ENCODE measurements around the gene GRK5.

Gene GRK5

DNA sequence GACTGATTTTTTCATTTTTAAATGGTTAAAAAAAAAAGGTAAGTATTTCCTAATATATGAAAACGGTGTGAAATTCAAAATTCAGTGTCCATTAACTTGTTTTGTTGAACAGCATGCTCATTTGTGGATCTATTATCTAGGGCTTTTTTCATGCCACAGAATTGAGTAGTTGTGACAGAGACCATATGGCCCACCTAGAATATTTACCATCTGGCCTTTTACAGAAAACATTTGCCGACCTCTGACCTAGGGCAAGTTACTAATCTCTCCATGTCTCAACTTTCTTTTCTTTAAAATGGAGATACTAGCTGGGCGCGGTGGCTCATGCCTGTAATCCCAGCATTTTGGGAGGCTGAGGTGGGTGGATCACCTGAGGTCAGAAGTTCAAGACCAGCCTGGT, 41.3 kb downstream of the GRK5 start:
- Histone ChIP-seq H4K8ac (ENCODE audit: low read depth, low read length) (no peak overlapping the region), H3K4me1 (ENCODE audit: control insufficient read depth, low read depth, low read length) (peaks cover 7% of the 10 kb centered on the region), H3K9ac (ENCODE audit: low read length) (no peak overlapping the region), H3K4me2 (ENCODE audit: low read length) (no peak overlapping the region), H3K4ac (ENCODE audit: low read depth, low read length) (no peak overlapping the region), H3K27ac (ENCODE audit: low read depth, low read length) (no peak overlapping the region), H2BK15ac (replicated peaks; ENCODE audit: low read depth) (no peak overlapping the region), H3K27me3 (ENCODE audit: insufficient read depth, low read length, poor library complexity) (no peaks in the 10 kb centered on the region), H2BK120ac (ENCODE audit: low read depth, low read length) (no peak overlapping the region), H3K4me3 (ENCODE audit: low read length) (no peak overlapping the region), H4K5ac (ENCODE audit: low read length) (no peak overlapping the region), H3K18ac (ENCODE audit: low read length) (no peak overlapping the region), H3K56ac (ENCODE audit: low read length) (no peak overlapping the region), H3K79me2 (ENCODE audit: control insufficient read depth, insufficient read depth, low read length) (no peaks in the 10 kb centered on the region), H2BK5ac (ENCODE audit: low read length) (no peak overlapping the region), H3K36me3 (ENCODE audit: control insufficient read depth, insufficient read depth, low read length) (no peaks in the 10 kb centered on the region), H3K79me1 (ENCODE audit: low read length) (no peaks in the 10 kb centered on the region), H3K23ac (ENCODE audit: low read length) (no peak overlapping the region), H2AK5ac (ENCODE audit: low read length) (no peak overlapping the region)
- WGBS (ENCODE audit: extremely low coverage, insufficient coverage, low lambda C conversion rate) = no CpG with 5 or more reads among the region's 4 CpGs
- DNase-seq = no peak

DNA sequence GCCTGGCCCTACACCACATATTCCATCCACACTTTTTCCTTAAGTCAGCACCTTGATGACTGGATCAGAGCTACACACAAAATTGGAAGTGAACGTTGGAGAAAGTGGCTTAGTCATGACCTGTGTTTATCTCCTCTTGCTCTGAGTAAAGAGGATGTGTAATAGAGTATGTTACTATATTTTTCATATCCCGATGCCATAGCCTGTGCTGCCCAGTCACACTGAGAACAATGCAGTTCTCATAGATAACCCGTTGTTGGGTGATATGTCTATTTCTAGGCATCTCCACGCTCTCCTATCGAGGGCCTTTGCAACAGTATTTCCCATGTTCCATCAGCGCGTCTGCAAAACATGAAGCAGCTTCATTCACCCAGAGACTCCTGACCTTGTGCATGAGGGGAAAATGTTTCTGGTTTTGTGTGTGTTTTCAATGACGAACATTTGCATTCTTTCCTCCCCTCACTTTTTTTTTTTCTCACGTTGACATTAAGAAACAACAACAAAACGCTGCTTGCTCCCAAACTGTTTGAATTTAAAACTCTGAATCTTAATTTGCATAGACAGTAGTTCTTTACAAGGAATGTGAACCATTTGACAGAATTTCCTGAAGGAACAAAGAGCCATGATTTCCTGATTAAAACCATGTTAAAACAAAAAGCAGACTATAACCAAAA, 43.4 kb downstream of the GRK5 start:
- Histone ChIP-seq H3K56ac (ENCODE audit: low read length) (no peak overlapping the region), H3K36me3 (ENCODE audit: control insufficient read depth, insufficient read depth, low read length) (no peaks in the 10 kb centered on the region), H2BK5ac (ENCODE audit: low read length) (no peak overlapping the region), H3K4me3 (ENCODE audit: low read length) (no peak overlapping the region), H2AK5ac (ENCODE audit: low read length) (no peak overlapping the region), H3K9ac (ENCODE audit: low read length) (no peak overlapping the region), H3K23ac (ENCODE audit: low read length) (no peak overlapping the region), H4K5ac (ENCODE audit: low read length) (no peak overlapping the region), H3K79me2 (ENCODE audit: control insufficient read depth, insufficient read depth, low read length) (no peaks in the 10 kb centered on the region), H3K79me1 (ENCODE audit: low read length) (no peaks in the 10 kb centered on the region), H3K27me3 (ENCODE audit: insufficient read depth, low read length, poor library complexity) (no peaks in the 10 kb centered on the region), H2BK15ac (replicated peaks; ENCODE audit: low read depth) (no peak overlapping the region), H2BK120ac (ENCODE audit: low read depth, low read length) (no peak overlapping the region), H4K8ac (ENCODE audit: low read depth, low read length) (no peak overlapping the region), H3K4ac (ENCODE audit: low read depth, low read length) (no peak overlapping the region), H3K4me1 (ENCODE audit: control insufficient read depth, low read depth, low read length) (peaks cover 10% of the 10 kb centered on the region), H3K27ac (ENCODE audit: low read depth, low read length) (no peak overlapping the region), H3K4me2 (ENCODE audit: low read length) (no peak overlapping the region), H3K18ac (ENCODE audit: low read length) (no peak overlapping the region)
- WGBS (ENCODE audit: extremely low coverage, insufficient coverage, low lambda C conversion rate) = no CpG with 5 or more reads among the region's 10 CpGs
- peak; percentile 37 for DNase-seq

DNA sequence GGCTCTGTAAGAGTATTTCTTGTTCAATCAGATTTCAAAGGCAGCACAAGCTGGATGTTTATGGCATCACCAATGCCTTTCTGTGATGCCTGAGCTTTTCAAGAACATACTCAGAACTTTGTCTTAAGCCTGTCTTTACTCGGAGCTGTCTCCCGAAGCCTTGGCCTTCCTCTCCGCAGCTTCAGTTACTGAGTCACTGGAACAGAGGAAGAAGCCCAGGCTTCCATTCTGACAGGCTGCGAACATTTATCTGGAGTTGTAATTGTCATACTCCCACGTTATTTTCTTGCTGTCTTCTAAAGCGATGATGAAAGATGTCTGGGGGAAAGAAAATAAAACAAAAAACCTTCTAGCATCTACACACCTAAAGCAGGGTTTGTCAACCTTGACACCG, 43.9 kb downstream of the GRK5 start:
- Histone ChIP-seq H2BK5ac (ENCODE audit: low read length) (no peak overlapping the region), H3K79me1 (ENCODE audit: low read length) (no peaks in the 10 kb centered on the region), H3K79me2 (ENCODE audit: control insufficient read depth, insufficient read depth, low read length) (no peaks in the 10 kb centered on the region), H3K56ac (ENCODE audit: low read length) (no peak overlapping the region), H3K9ac (ENCODE audit: low read length) (no peak overlapping the region), H3K27ac (ENCODE audit: low read depth, low read length) (no peak overlapping the region), H4K8ac (ENCODE audit: low read depth, low read length) (no peak overlapping the region), H3K4me1 (ENCODE audit: control insufficient read depth, low read depth, low read length) (peaks cover 10% of the 10 kb centered on the region), H3K4ac (ENCODE audit: low read depth, low read length) (no peak overlapping the region), H3K36me3 (ENCODE audit: control insufficient read depth, insufficient read depth, low read length) (no peaks in the 10 kb centered on the region), H3K18ac (ENCODE audit: low read length) (no peak overlapping the region), H2BK120ac (ENCODE audit: low read depth, low read length) (no peak overlapping the region), H2BK15ac (replicated peaks; ENCODE audit: low read depth) (no peak overlapping the region), H4K5ac (ENCODE audit: low read length) (no peak overlapping the region), H3K27me3 (ENCODE audit: insufficient read depth, low read length, poor library complexity) (no peaks in the 10 kb centered on the region), H3K23ac (ENCODE audit: low read length) (no peak overlapping the region), H2AK5ac (ENCODE audit: low read length) (no peak overlapping the region), H3K4me3 (ENCODE audit: low read length) (no peak overlapping the region), H3K4me2 (ENCODE audit: low read length) (no peak overlapping the region)
- no CpG with 5 or more reads among the region's 7 CpGs for WGBS (ENCODE audit: extremely low coverage, insufficient coverage, low lambda C conversion rate)
- peak; percentile 43 for DNase-seq

DNA sequence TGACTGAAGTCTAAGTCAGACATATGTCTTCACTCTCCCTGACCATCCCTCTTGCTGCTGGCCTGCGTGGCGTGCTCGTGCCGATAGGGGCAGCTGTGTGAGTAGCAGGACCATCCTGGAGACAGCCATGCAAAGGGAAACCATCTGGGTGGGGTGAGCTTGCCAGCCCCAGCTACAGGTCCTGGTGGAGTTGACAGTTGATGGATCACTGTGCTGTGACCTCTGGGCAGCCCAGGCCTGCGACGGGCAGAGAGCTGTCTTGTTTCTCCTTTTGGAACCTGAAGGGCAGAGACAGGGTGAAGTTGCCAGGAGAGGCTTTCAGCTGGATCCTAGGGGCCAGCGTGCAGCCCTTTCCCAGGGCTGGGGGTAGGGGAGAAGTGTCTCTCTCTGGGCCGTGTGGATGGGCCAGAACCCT, 44.7 kb downstream of the GRK5 start:
- Histone ChIP-seq H3K56ac (ENCODE audit: low read length) (no peak overlapping the region), H3K23ac (ENCODE audit: low read length) (no peak overlapping the region), H2BK5ac (ENCODE audit: low read length) (no peak overlapping the region), H3K4me3 (ENCODE audit: low read length) (no peak overlapping the region), H2BK15ac (replicated peaks; ENCODE audit: low read depth) (no peak overlapping the region), H4K5ac (ENCODE audit: low read length) (no peak overlapping the region), H3K18ac (ENCODE audit: low read length) (no peak overlapping the region), H3K4me1 (ENCODE audit: control insufficient read depth, low read depth, low read length) (peaks cover 10% of the 10 kb centered on the region), H3K36me3 (ENCODE audit: control insufficient read depth, insufficient read depth, low read length) (no peaks in the 10 kb centered on the region), H2AK5ac (ENCODE audit: low read length) (no peak overlapping the region), H3K79me1 (ENCODE audit: low read length) (no peaks in the 10 kb centered on the region), H3K4ac (ENCODE audit: low read depth, low read length) (no peak overlapping the region), H3K27me3 (ENCODE audit: insufficient read depth, low read length, poor library complexity) (no peaks in the 10 kb centered on the region), H2BK120ac (ENCODE audit: low read depth, low read length) (no peak overlapping the region), H4K8ac (ENCODE audit: low read depth, low read length) (no peak overlapping the region), H3K79me2 (ENCODE audit: control insufficient read depth, insufficient read depth, low read length) (no peaks in the 10 kb centered on the region), H3K27ac (ENCODE audit: low read depth, low read length) (no peak overlapping the region), H3K4me2 (ENCODE audit: low read length) (no peak overlapping the region), H3K9ac (ENCODE audit: low read length) (no peak overlapping the region)
- no CpG with 5 or more reads among the region's 8 CpGs for whole genome bisulfite sequencing (ENCODE audit: extremely low coverage, insufficient coverage, low lambda C conversion rate)
- no peak for DNase-seq

DNA sequence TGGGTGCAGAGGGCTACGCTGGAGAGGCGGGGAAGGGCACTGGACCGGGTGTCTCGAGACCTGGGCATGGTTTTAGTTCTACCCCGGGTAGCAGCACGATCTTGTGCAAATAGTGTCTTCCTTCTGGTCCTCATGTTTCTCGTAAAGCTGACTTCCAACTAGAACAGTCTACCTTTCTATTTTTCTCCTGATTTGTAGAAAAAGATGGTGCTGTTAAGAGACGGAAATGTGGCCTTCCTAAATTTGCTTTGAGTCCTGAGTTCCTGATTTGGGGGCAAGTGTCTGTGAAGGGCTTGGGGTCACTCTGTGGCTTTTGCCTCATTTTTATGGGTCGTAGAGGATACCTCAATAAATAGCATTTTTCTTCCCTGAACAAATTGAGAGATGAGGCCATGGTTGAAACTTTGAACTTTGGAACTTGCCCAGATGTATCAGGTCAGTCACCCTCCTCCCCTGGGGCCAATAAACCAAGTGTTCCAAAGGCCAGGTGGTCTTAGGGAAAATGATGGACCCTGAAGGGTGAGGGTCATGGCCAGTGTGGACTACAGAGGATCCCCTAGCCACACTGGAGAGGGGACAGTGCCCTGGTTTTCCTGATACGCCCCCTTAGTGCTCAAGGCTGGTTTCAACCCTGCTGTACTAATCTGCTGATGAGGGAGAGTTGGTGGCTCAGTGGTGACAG, 45.2 kb downstream of the GRK5 start:
- Histone ChIP-seq H3K79me2 (ENCODE audit: control insufficient read depth, insufficient read depth, low read length) (no peaks in the 10 kb centered on the region), H3K4me1 (ENCODE audit: control insufficient read depth, low read depth, low read length) (peaks cover 10% of the 10 kb centered on the region), H3K79me1 (ENCODE audit: low read length) (no peaks in the 10 kb centered on the region), H3K4me3 (ENCODE audit: low read length) (no peak overlapping the region), H3K27me3 (ENCODE audit: insufficient read depth, low read length, poor library complexity) (no peaks in the 10 kb centered on the region), H3K56ac (ENCODE audit: low read length) (peak overlapping the region; percentile 2), H4K8ac (ENCODE audit: low read depth, low read length) (no peak overlapping the region), H4K5ac (ENCODE audit: low read length) (no peak overlapping the region), H3K4me2 (ENCODE audit: low read length) (no peak overlapping the region), H2BK120ac (ENCODE audit: low read depth, low read length) (no peak overlapping the region), H3K23ac (ENCODE audit: low read length) (no peak overlapping the region), H3K36me3 (ENCODE audit: control insufficient read depth, insufficient read depth, low read length) (no peaks in the 10 kb centered on the region), H3K9ac (ENCODE audit: low read length) (no peak overlapping the region), H3K18ac (ENCODE audit: low read length) (peak overlapping the region; percentile 13), H2AK5ac (ENCODE audit: low read length) (peak overlapping the region; percentile 52), H2BK5ac (ENCODE audit: low read length) (no peak overlapping the region), H2BK15ac (replicated peaks; ENCODE audit: low read depth) (no peak overlapping the region), H3K27ac (ENCODE audit: low read depth, low read length) (no peak overlapping the region), H3K4ac (ENCODE audit: low read depth, low read length) (no peak overlapping the region)
- WGBS (ENCODE audit: extremely low coverage, insufficient coverage, low lambda C conversion rate) = no CpG with 5 or more reads among the region's 10 CpGs
- DNase-seq = no peak

Measured in mesendoderm (in vitro differentiated cells).